ENCODE data around the gene ERICH6.

- no peak for TF ChIP-seq EZH2phosphoT487 (IDR thresholded peaks at IDR 0.05; ENCODE audit: borderline replicate concordance, low read length)
- TF ChIP-seq, protein P1, sequence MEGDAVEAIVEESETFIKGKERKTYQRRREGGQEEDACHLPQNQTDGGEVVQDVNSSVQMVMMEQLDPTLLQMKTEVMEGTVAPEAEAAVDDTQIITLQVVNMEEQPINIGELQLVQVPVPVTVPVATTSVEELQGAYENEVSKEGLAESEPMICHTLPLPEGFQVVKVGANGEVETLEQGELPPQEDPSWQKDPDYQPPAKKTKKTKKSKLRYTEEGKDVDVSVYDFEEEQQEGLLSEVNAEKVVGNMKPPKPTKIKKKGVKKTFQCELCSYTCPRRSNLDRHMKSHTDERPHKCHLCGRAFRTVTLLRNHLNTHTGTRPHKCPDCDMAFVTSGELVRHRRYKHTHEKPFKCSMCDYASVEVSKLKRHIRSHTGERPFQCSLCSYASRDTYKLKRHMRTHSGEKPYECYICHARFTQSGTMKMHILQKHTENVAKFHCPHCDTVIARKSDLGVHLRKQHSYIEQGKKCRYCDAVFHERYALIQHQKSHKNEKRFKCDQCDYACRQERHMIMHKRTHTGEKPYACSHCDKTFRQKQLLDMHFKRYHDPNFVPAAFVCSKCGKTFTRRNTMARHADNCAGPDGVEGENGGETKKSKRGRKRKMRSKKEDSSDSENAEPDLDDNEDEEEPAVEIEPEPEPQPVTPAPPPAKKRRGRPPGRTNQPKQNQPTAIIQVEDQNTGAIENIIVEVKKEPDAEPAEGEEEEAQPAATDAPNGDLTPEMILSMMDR (conservative IDR thresholded peaks at IDR 0.05; ENCODE audit: low read depth, low read length), result no peak
Measured at GRCh38 chr3:150697646-150698045, 6.1 kb downstream of the ERICH6 start.

Measured in PC-3 (cell line).